Activated gamma-delta T cell (primary cell): ENCODE results near the gene SLC24A4.

Source experiments
- DNase-seq: peaks from one replicate; lab custom pipeline; 2025; lab: John Stamatoyannopoulos, UW

The SLC24A4 gene

DNA sequence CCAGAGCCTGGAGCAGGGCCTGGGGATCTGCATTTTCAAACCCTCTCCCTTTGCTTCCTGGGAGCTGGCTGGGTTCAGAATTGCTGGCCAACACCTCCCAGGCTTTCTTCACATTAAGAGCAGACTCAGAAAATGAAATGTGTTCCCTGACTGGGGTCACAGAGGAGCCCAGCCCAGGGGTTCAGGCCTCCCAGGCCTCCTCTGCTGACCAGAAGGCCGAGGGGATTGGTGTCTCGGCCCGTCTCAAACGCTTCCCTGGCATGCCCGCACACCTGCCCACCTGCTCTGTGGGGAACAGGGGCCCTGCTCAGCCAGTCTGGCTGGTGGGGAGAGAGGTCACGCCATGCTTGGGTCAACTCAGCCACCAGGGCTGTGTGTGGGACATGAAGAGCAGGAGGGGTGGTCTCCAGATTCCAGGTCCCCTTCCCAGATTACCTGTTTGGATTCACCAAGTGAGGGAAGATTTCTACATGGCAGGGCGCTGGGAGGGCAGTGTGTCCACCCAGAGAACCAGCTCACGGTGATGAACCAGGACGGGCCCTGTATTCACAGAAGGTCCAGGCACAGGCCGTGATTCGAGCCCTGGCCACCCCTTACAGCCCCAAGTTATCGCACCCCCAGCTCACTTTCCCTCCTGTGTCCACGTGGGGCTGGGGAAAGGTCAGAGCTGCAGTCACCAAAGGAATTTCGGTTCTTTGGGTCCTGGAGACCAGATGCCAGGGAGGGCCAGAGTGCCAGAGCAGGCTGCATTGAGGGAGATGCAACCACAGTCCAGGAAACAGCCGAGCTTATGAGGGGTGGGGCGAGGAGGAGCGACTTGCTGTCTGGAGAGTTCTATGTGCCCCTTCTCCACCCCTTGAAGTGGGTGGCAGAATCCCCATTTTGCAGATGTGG is 135.4 kb downstream of the SLC24A4 start:
- DNase-seq: no peak

- DNase-seq: no peak
Observed at GRCh38 chr14:92459030-92459949, 136.3 kb downstream of the SLC24A4 start.

DNA sequence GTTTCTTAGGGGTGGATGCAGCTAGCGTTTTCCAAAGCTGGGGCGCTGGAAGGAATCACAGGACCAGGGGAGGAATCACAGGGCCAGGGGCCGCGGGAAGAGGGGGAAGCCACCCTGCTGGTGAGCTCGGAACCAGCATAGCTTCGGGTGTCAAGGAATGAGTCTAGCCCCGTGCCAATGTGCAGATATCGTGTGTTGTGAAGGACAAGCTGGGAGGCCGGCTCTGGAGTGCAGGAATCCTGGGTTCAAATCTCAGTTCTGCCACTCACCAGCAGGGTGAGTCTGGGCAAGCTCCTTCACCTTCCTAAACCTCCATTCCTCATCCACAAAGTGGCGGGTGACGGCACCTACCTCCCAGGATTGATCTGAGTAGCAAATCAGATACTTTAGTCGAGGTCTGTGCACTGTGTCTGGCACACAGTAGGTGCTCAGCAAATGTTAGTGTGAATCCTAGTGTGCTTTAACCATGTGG is 137.0 kb downstream of the SLC24A4 start:
- DNase-seq: no peak

- DNase-seq: no peak
Observed at GRCh38 chr14:92460541-92460915, 137.6 kb downstream of the SLC24A4 start.

GRCh38 chr14:92460916-92461579 is 138.1 kb downstream of the SLC24A4 start:
- DNase-seq: no peak

- no peak for DNase-seq
Observed at GRCh38 chr14:92461891-92462290, 138.9 kb downstream of the SLC24A4 start.

- no peak for DNase-seq
Observed at GRCh38 chr14:92462568-92462967, 139.6 kb downstream of the SLC24A4 start.

DNA sequence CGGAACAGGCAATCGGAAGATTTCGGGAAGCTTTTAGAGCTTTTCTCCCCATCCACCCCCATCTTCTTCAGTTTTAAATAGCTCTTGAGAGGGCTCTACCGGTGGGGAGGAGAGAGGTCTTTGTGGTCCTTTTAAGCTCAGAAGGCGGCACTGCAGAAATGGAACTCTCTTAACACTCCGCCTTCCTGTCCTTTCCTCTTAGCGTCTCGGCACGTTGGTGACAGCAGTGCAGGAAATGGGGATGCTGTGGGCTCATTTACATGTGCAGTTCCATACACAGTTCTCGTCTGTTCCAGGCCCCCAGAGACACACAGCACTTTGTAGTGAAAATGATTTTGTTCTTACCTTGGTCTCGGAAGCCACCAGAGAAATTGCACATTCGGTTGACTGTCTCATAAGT is 140.2 kb downstream of the SLC24A4 start:
- no peak for DNase-seq

GRCh38 chr14:92464156-92464555 is 141.2 kb downstream of the SLC24A4 start:
- DNase-seq: no peak

- DNase-seq: no peak
Observed at GRCh38 chr14:92464716-92465115, 141.8 kb downstream of the SLC24A4 start.

GRCh38 chr14:92465353-92466055 is 142.5 kb downstream of the SLC24A4 start:
- no peak for DNase-seq

- no peak for DNase-seq
Observed at GRCh38 chr14:92466059-92466458, 143.1 kb downstream of the SLC24A4 start.

GRCh38 chr14:92469515-92469914 is 146.6 kb downstream of the SLC24A4 start:
- no peak for DNase-seq

DNA sequence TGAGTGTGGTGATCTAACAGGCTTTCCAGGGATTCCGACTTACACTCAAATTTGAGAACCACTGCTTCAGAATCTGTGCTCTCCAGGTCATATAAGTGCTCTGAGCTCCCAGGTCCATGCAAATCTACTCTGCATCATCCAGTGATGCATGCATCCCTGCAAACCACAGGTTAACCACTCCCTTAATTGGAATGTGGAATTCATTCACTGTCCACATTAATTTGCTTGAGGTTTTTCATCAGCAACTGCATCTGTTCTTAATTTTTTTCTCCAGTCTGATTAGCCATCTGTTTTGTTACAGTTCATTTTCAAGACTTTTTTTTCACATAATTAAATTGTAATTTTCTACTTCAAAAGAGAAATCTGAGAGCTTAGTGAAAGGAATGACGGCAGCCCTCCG is 147.2 kb downstream of the SLC24A4 start:
- DNase-seq: no peak

DNA sequence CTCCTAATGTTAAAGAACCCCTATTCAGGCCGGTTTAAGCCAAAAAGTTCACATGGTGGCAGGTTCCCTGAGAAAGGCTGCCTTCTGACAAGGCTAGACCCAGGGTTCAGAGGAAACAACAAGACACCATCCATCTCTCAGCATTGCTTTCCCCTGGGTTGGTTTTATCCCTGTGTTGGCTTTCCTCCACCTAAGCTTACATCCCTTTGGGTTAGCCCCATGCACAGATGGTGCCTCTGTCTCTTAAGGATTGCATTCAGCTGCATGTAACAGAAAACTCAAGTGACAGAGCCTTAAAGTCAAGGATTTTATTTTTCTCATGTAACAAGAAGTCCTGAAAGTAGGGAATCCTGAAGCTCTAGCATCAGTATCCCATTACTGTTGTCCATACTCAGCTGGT is 147.8 kb downstream of the SLC24A4 start:
- DNase-seq: no peak

GRCh38 chr14:92471919-92472318 is 149.0 kb downstream of the SLC24A4 start:
- no peak for DNase-seq

DNA sequence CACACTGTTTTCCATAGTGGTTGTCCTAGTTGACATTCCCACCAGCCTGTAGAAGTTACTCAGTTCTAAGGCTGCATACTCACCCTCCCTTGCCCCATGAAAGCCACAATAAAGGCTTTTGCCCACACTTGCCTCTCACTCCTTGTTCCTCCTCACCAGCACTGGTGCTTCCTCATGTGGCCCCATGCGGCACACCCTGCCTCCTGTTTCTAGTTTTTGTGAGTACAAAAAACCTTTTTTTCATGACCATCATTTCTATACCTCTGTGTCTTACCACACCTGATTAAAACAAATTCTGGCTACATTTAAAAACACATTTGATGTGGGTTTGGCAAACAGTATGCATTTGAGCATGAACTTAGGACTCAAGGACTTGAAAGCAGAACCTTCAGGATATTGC is 149.9 kb downstream of the SLC24A4 start:
- no peak for DNase-seq

GRCh38 chr14:92473261-92473968 is 150.4 kb downstream of the SLC24A4 start:
- no peak for DNase-seq

GRCh38 chr14:92473969-92474535 is 151.1 kb downstream of the SLC24A4 start:
- no peak for DNase-seq

- no peak for DNase-seq
Observed at GRCh38 chr14:92475037-92475436, 152.1 kb downstream of the SLC24A4 start.
